SJCRH30 (cell line): ENCODE data around the gene FSTL4. TPM values are rescaled to one million over a fixed set of nuclear protein-coding genes. Genes with fewer than 3 reads are reported as not detected.

ENCODE experiments used
- DNase-seq, 2 experiments: peaks; one replicate each; pipeline ENCODE4 v3.0.0-alpha.2; 2015 to 2020
- H3K27ac ChIP-seq: fragments of 250-450 bp; sonication (Bioruptor Pico); 2 replicates; pipeline ENCODE4 v1.5.1; 2020; ENCODE audit warnings: mild to moderate bottlenecking, moderate library complexity
- H3K27me3 ChIP-seq: fragments of 250-450 bp; sonication (Bioruptor Pico); 2 replicates; pipeline ENCODE4 v1.5.1; 2020; ENCODE audit warnings: mild to moderate bottlenecking, moderate library complexity
- H3K36me3 ChIP-seq: fragments of 250-450 bp; sonication (Bioruptor Pico); 2 replicates; pipeline ENCODE4 v1.5.1; 2020; ENCODE audit warnings: mild to moderate bottlenecking, moderate library complexity
- H3K4me1 ChIP-seq: fragments of 250-450 bp; sonication (Bioruptor Pico); 2 replicates; pipeline ENCODE4 v1.5.1; 2020; ENCODE audit warnings: mild to moderate bottlenecking, moderate library complexity
- H3K4me3 ChIP-seq: fragments of 250-450 bp; sonication (Bioruptor Pico); 2 replicates; pipeline ENCODE4 v1.5.1; 2020; ENCODE audit warnings: mild to moderate bottlenecking, moderate library complexity
- H3K9me3 ChIP-seq: fragments of 250-450 bp; sonication (Bioruptor Pico); replicated peaks from 2 replicates; pipeline ENCODE4 v1.5.1; 2020; ENCODE audit warnings: mild to moderate bottlenecking, moderate library complexity
- total RNA-seq: library from RNA; depleted of rRNA; stranded (reverse); fragments of >200 nt; shearing (Covaris generic); gene quantifications from 2 replicates; pipeline ENCODE4 v1.2.3, GENCODE V29; 2014

Gene FSTL4
- total RNA-seq, 1 experiment from 2014 or later: 7.1 TPM

GRCh38 chr5:133299728-133300127 lies 312.6 kb downstream of the FSTL4 start:
- Histone ChIP-seq H3K9me3 (no peaks in the 10 kb centered on the region), H3K4me3 (no peak overlapping the region), H3K4me1 (no peaks in the 10 kb centered on the region), H3K27ac (no peak overlapping the region), H3K27me3 (no peaks in the 10 kb centered on the region), H3K36me3 (no peaks in the 10 kb centered on the region)
- DNase-seq: no peak

DNA sequence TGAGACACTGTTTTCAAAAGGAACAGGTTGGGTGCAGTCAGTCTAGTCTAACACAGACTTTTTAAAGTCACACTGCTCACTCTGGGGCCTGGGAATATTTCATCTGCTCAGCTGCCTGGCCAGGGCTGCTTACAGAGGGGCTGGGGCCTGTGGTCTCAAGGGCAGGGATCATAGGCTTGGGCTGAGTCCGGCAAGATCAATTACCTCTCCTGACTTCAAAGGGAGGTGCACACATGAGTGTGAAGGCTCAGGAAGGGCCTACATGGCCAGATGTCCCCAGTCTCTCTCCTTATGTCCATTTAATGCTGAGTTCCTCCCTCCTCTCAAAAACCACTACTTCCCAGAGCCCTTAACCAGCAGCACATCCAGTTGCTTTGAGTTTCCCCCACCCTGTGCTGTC lies 313.3 kb downstream of the FSTL4 start:
- H3K36me3 ChIP-seq: no peaks in the 10 kb centered on the region
- no peaks in the 10 kb centered on the region for H3K9me3 ChIP-seq
- no peaks in the 10 kb centered on the region for H3K27me3 ChIP-seq
- no peak for DNase-seq
- H3K4me3 ChIP-seq: no peak overlapping the region
- H3K27ac ChIP-seq: no peak overlapping the region
- H3K4me1 ChIP-seq: no peaks in the 10 kb centered on the region

DNA sequence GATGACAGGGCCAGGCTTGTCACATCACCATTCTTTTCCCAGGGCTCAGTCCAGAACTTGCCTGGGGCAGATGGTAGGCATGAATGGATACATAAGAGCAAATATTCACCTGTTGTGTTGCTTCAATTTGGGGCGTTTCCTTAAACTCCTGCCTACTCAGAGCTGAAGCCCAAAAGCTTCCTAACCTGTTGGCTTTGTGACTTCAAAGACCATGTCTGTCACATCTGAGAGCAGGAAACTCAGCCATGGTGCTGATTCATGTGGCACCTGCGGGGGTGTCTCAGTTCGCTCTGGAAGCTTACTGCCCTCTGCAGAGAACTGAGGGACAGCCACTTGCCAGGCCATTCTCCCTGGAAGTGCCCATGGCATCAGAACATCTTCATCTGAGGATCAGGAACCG lies 313.9 kb downstream of the FSTL4 start:
- Histone ChIP-seq H3K27me3 (no peaks in the 10 kb centered on the region), H3K4me1 (no peaks in the 10 kb centered on the region), H3K9me3 (no peaks in the 10 kb centered on the region), H3K36me3 (no peaks in the 10 kb centered on the region), H3K27ac (no peak overlapping the region), H3K4me3 (no peak overlapping the region)
- DNase-seq: no peak

- Histone ChIP-seq H3K27ac (no peak overlapping the region), H3K36me3 (no peaks in the 10 kb centered on the region), H3K4me3 (no peak overlapping the region), H3K27me3 (no peaks in the 10 kb centered on the region), H3K9me3 (no peaks in the 10 kb centered on the region), H3K4me1 (no peaks in the 10 kb centered on the region)
- DNase-seq: no peak
Measured at GRCh38 chr5:133297293-133297692, 315.0 kb downstream of the FSTL4 start.

DNA sequence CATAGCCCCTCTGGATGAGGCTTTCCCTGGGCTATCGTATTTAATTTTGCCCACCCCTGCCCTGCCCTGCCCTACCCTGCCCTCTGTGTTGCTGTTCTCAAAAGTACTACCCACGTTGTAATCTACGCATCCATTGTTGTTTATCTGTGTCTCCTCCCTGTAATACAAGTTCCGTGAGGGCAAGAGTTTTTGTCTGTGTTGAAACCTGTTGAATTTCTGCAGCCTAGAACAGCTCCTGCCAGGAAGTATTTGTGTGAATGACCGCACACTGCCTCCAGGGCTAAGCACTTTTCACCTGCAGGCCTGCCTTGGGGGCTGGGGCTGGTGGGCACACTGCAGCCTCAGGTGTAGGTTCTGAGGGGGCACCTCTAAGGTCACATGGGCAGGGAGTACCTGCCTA lies 315.7 kb downstream of the FSTL4 start:
- Histone ChIP-seq H3K9me3 (no peaks in the 10 kb centered on the region), H3K27me3 (no peaks in the 10 kb centered on the region), H3K4me1 (no peaks in the 10 kb centered on the region), H3K36me3 (no peaks in the 10 kb centered on the region), H3K4me3 (no peak overlapping the region), H3K27ac (no peak overlapping the region)
- no peak for DNase-seq

- no peaks in the 10 kb centered on the region for H3K9me3 ChIP-seq
- H3K27ac ChIP-seq: no peak overlapping the region
- H3K36me3 ChIP-seq: no peaks in the 10 kb centered on the region
- no peak for DNase-seq
- H3K4me1 ChIP-seq: 0 out of 2 replicates have a peak, but pooled peaks cover 4% of the 10 kb centered on the region
- H3K27me3 ChIP-seq: no peaks in the 10 kb centered on the region
- H3K4me3 ChIP-seq: no peak overlapping the region
Measured at GRCh38 chr5:133295520-133295919, 316.8 kb downstream of the FSTL4 start.

GRCh38 chr5:133294380-133294779 lies 318.0 kb downstream of the FSTL4 start:
- H3K27me3 ChIP-seq: no peaks in the 10 kb centered on the region

GRCh38 chr5:133293960-133294359 lies 318.4 kb downstream of the FSTL4 start:
- no peak overlapping the region for H3K27ac ChIP-seq
- H3K36me3 ChIP-seq: no peaks in the 10 kb centered on the region
- H3K4me1 ChIP-seq: 0 out of 2 replicates have a peak, but pooled peaks cover 4% of the 10 kb centered on the region
- no peaks in the 10 kb centered on the region for H3K9me3 ChIP-seq
- no peak for DNase-seq
- H3K4me3 ChIP-seq: no peak overlapping the region
- H3K27me3 ChIP-seq: no peaks in the 10 kb centered on the region

More at GRCh38 chr5:133294380-133294779, 318.0 kb downstream of the FSTL4 start:
- Histone ChIP-seq H3K4me1 (0 out of 2 replicates have a peak, but pooled peaks cover 4% of the 10 kb centered on the region), H3K9me3 (no peaks in the 10 kb centered on the region), H3K36me3 (no peaks in the 10 kb centered on the region), H3K27ac (no peak overlapping the region), H3K4me3 (no peak overlapping the region)
- no peak for DNase-seq

DNA sequence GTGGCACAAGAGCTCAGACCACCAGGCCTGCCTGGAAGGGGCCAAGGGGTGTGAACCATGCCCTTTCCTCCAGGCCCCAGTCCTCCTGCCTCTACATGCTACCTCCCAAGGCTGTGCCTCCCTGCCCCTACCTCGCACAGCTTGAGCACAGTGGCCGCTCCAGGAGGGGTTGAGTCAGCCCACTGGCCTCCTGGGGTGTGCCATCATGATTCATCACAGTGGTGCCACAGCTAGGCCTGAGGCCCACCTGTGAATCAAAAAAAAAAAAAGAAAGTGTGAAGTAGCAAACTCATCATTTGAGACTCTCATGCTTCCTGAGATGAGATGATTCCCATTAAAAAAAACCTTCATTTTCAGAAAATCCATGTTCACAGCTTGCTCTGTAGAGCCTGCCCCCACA lies 320.0 kb downstream of the FSTL4 start:
- H3K27me3 ChIP-seq: no peaks in the 10 kb centered on the region
- 0 out of 2 replicates have a peak, but pooled peaks cover 4% of the 10 kb centered on the region for H3K4me1 ChIP-seq
- no peaks in the 10 kb centered on the region for H3K36me3 ChIP-seq
- no peak for DNase-seq
- H3K9me3 ChIP-seq: no peaks in the 10 kb centered on the region
- no peak overlapping the region for H3K4me3 ChIP-seq
- H3K27ac ChIP-seq: no peak overlapping the region

GRCh38 chr5:133291524-133291923 lies 320.8 kb downstream of the FSTL4 start:
- Histone ChIP-seq H3K27me3 (no peaks in the 10 kb centered on the region), H3K4me3 (no peak overlapping the region), H3K36me3 (no peaks in the 10 kb centered on the region), H3K27ac (no peak overlapping the region), H3K4me1 (0 out of 2 replicates have a peak, but pooled peaks cover 4% of the 10 kb centered on the region), H3K9me3 (no peaks in the 10 kb centered on the region)
- DNase-seq: no peak

GRCh38 chr5:133290669-133291240 lies 321.6 kb downstream of the FSTL4 start:
- Histone ChIP-seq H3K9me3 (no peaks in the 10 kb centered on the region), H3K27me3 (no peaks in the 10 kb centered on the region), H3K4me1 (peaks cover 6% of the 10 kb centered on the region; the same call in 1 of the 2 replicates), H3K27ac (no peak overlapping the region), H3K4me3 (no peak overlapping the region), H3K36me3 (no peaks in the 10 kb centered on the region)
- no peak for DNase-seq

GRCh38 chr5:133289686-133290367 lies 322.5 kb downstream of the FSTL4 start:
- H3K4me1 ChIP-seq: peaks cover 12% of the 10 kb centered on the region; the same call in 1 of the 2 replicates
- H3K27me3 ChIP-seq: no peaks in the 10 kb centered on the region
- H3K4me3 ChIP-seq: no peak overlapping the region
- H3K27ac ChIP-seq: no peak overlapping the region
- DNase-seq: no peak
- H3K36me3 ChIP-seq: no peaks in the 10 kb centered on the region
- H3K9me3 ChIP-seq: no peaks in the 10 kb centered on the region

DNA sequence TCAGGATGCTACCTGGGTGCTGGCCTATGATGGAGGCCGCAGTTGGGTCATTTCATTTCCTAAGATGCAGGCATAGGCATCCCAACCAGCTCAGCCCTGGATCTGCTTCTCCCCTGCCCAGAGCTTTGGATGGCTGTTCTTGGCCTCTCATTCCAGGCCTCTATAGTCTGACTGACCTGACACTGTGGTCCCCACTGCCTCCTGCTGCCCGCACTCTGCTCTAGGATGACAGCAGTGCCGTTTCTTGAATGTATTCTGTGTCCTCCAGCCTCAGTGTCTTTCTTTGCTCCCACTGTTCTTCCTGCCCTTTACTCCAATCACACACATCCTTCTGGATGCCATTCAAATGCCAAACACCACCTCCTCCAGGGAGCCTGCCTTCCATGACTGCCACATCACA lies 324.8 kb downstream of the FSTL4 start:
- Histone ChIP-seq H3K9me3 (no peaks in the 10 kb centered on the region), H3K27ac (no peak overlapping the region), H3K36me3 (no peaks in the 10 kb centered on the region), H3K4me3 (no peak overlapping the region), H3K4me1 (peaks cover 12% of the 10 kb centered on the region; the same call in 1 of the 2 replicates), H3K27me3 (no peaks in the 10 kb centered on the region)
- no peak for DNase-seq

GRCh38 chr5:133286483-133286882 lies 325.9 kb downstream of the FSTL4 start:
- Histone ChIP-seq H3K36me3 (no peaks in the 10 kb centered on the region), H3K4me1 (peaks cover 12% of the 10 kb centered on the region; the same call in 1 of the 2 replicates), H3K27ac (no peak overlapping the region), H3K9me3 (no peaks in the 10 kb centered on the region), H3K4me3 (no peak overlapping the region), H3K27me3 (no peaks in the 10 kb centered on the region)
- no peak for DNase-seq

DNA sequence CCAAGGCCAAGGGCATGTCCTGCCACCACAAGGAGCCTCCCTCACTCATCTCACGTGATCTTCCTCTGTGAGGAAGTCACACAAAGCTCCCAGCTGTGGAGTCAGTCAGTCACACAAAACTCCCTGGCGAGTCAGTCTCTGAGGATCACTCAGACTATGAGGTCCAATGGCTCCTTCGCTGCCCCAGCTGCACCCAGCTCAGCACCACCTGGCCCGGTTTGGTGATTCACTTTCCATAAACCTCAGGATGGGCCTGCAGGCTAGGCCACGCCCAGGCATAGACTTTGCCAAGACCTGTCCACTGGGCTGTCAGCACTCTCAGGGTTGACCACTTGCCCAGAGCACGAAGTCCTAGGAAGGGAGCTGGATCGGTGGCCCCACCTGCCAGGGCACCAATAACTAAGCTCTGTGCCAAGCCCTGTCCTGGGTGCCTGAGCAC lies 326.7 kb downstream of the FSTL4 start:
- Histone ChIP-seq H3K27me3 (no peaks in the 10 kb centered on the region), H3K27ac (no peak overlapping the region), H3K36me3 (no peaks in the 10 kb centered on the region), H3K4me3 (no peak overlapping the region), H3K9me3 (no peaks in the 10 kb centered on the region), H3K4me1 (peaks cover 8% of the 10 kb centered on the region; the same call in 1 of the 2 replicates)
- DNase-seq: peak; percentile 41 to 56
